ENCODE data around the gene EPS8.
A peak's percentile ranks its signal among the peaks of the same experiment; 100 is the strongest.

Gene EPS8

DNA sequence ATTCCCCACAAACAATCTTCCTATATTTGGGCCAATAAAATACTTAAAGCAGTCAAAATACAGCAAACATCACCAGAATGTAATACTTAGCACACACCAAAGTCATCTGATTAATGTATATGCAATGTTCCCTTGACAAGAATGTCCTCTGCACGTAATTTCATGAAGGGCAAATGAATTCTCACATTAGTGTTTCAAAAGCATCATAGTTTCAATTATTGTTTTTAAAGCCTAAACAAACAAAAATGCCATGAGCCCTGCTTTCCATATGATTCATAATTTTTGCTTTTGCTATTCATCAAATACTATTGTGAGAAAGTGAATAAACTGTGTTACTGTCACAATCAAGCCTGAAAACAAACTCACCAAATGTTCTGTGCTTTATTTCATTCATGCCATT lies 156.0 kb downstream of the EPS8 start:
- TF ChIP-seq, protein P1, sequence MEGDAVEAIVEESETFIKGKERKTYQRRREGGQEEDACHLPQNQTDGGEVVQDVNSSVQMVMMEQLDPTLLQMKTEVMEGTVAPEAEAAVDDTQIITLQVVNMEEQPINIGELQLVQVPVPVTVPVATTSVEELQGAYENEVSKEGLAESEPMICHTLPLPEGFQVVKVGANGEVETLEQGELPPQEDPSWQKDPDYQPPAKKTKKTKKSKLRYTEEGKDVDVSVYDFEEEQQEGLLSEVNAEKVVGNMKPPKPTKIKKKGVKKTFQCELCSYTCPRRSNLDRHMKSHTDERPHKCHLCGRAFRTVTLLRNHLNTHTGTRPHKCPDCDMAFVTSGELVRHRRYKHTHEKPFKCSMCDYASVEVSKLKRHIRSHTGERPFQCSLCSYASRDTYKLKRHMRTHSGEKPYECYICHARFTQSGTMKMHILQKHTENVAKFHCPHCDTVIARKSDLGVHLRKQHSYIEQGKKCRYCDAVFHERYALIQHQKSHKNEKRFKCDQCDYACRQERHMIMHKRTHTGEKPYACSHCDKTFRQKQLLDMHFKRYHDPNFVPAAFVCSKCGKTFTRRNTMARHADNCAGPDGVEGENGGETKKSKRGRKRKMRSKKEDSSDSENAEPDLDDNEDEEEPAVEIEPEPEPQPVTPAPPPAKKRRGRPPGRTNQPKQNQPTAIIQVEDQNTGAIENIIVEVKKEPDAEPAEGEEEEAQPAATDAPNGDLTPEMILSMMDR (IDR thresholded peaks at IDR 0.05) = no peak
- H3K27ac ChIP-seq = no peak overlapping the region

DNA sequence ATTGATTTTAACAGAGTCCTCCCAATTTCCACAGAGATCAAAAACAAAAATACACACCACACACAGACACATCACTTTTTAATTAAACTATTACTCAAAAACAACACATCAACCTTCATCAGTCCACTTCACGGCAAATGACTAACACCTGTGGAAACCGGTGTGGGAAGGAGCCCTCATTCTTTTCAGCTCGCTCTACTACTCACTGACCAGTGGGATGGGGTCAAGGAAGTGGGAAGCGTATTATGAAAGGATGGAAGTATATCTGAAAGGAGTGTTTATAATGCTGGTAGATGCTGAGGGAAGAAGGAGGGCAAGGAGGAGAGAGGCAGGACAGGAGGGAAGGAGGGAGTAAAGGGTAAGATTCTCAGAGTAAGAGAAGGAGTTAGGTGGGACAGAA lies 156.5 kb downstream of the EPS8 start:
- H3K27ac ChIP-seq = no peak overlapping the region
- no peak for TF ChIP-seq ZFX (IDR thresholded peaks at IDR 0.05; ENCODE audit: borderline replicate concordance)
- TF ChIP-seq, protein P1 (IDR thresholded peaks at IDR 0.05) = no peak

DNA sequence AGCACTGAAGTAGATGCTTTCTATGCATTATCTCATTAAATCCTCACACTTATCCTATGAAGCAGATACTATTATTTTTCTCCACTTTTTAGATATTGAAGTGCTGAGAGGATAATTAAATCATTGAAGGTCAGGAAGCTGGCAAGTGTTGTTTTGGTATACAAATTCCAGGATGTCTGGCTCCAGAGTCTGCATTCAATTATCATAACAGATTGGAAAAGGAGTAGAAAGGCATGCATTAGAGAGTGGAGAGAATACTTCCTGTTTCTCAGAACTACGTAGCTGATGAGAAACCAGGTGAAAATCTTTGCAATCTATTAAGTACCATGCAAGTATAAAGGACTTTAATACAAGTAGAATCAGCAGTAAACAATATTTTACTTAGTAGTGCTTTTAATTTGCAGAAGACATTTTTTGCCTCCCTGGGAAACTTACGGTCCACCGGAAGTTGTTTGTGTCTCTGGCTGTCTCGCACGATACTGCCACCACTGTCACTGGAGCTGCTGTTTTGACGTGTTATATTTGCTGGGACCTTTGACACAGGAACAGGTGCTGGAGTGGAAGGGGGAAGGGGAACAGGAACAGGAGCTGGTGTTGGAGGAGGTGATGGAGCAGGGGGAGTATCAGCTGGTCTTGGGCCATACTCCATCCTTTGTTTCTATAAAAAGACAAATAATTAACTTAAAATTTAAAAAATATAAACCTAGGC lies 158.0 kb downstream of the EPS8 start:
- no peak for TF ChIP-seq ZFX (IDR thresholded peaks at IDR 0.05; ENCODE audit: borderline replicate concordance)
- TF ChIP-seq, protein P1 (IDR thresholded peaks at IDR 0.05) = no peak
- H3K27ac ChIP-seq = no peak overlapping the region

DNA sequence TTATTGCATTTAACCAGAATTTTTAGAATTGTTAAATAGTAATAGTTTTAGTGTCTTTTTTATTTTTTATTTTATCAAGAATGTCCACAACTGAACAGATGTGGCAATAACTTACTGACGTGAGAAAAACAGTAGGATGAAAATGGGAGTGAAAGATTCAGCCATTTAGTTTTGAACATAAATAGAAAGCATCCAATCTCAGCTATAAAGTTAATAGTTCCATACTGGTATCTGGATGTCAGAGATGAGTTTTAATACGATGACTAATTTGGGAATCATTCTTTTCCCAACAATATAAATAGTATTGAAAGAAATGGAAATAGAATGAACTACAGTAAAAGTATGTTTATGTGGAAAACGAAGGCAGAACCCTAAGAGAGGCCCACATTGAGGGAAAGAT lies 159.4 kb downstream of the EPS8 start:
- no peak for TF ChIP-seq ZFX (IDR thresholded peaks at IDR 0.05; ENCODE audit: borderline replicate concordance)
- peak overlapping the region; percentile 70 for H3K27ac ChIP-seq

DNA sequence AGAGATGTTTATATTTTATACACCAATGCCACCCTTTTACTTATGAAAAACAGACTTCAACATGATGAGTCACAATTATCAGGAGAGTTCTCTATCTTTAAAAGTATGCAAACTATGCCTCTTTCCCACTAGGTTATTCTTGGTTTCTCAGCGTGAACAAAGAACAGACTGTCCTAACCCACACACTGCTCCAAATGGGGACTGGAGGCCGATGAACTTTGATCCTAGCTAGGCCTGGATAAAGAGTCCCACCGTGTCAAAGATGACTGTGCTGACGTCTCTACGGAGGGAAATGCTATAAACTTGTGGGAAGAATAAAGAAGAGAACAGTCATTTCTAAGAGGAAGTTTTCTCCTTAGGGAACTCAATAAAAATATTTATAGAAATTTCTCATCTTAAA lies 160.1 kb downstream of the EPS8 start:
- H3K27ac ChIP-seq = peak overlapping the region; percentile 70
- TF ChIP-seq, protein P1 (IDR thresholded peaks at IDR 0.05) = no peak
- TF ChIP-seq ZFX (IDR thresholded peaks at IDR 0.05; ENCODE audit: borderline replicate concordance) = no peak

DNA sequence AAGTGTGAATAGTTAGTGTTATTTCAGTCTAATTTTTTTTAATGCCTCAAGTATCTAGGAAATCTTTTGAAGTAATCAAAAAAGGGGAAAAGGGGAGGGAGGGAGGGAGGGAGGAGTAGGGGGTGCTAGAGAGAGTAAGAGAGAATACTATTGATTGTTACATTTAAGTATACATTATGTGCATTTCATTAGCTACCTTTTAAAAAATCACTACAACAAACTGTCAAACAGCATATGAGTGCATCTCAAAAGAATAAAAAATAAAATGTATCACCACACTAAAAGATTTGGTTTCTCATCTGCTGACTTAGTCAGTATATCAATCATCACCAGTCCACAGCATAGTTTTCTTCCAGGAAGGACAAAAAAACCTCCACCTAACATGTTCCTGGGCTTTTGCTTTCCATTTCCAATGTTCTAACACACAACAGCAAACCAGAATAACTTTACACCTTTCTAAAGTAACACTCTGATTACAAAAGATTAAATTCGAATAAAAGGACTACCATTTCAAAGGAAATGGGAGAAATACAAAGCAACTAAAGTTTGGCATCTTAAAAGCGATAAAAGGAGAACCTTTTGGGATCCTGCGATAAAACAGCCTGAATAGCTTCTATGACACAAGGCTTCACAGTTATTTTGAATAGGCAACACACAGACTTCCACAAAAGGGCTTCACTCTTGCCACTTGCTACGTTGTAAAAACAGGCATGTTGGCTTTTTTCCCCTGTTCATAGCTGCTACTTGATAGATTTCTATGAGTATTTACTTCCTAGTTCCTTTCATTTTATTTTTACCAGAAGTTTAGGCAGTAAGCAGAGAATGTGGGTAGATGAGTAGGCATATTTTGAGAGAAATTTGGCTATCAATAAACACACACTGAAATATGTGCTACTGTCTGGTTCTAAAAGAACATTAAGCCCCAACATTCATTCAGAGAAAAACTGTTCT lies 160.9 kb downstream of the EPS8 start:
- no peak for TF ChIP-seq ZFX (IDR thresholded peaks at IDR 0.05; ENCODE audit: borderline replicate concordance)
- TF ChIP-seq, protein P1 (IDR thresholded peaks at IDR 0.05) = no peak
- peak overlapping the region; percentile 70 for H3K27ac ChIP-seq

DNA sequence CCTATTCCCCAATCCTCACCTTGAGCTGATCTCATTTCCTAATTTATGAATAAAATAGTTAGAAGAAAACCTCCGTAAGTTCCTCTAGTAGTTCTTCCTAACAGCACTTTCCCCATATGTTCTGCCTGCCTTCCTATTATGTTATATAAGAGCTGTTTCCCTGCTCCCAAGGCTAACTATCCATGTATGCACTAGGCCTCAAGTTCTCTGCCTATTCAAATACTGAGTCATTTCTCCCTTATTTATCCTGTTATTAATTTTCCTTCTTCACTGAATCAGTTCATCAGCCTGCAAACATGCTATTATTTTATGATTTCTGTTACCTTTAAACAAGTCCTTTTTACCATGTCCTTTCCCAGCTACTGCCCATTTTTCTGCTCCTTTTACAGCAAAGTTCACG lies 164.1 kb downstream of the EPS8 start:
- TF ChIP-seq, protein P1 (IDR thresholded peaks at IDR 0.05) = no peak
- no peak for TF ChIP-seq ZFX (IDR thresholded peaks at IDR 0.05; ENCODE audit: borderline replicate concordance)
- H3K27ac ChIP-seq = no peak overlapping the region

Measured in 22Rv1 (cell line).